GM12878 (cell line): Measurements from ENCODE around the gene SMCO4. TPM values are rescaled to one million over a fixed set of nuclear protein-coding genes. Genes with fewer than 3 reads are reported as not detected.

Experiments
- CREB1 ChIP-seq: IDR thresholded peaks from 2 replicates; pipeline ENCODE4 v1.6.1; 2012; ENCODE audit warnings: low read depth, mild to moderate bottlenecking, inconsistent platforms
- HDGF ChIP-seq: fragments of 450-650 bp; IDR thresholded peaks from 2 replicates; pipeline ENCODE4 v1.6.1; 2016; ENCODE audit warnings: antibody characterized with exemption
- MYB ChIP-seq: fragments of 150-350 bp; IDR thresholded peaks from 2 replicates; pipeline ENCODE4 v1.6.1; 2014; ENCODE audit warnings: mild to moderate bottlenecking, low read depth, low read length, borderline replicate concordance
- SIX5 ChIP-seq: IDR thresholded peaks from 2 replicates; pipeline ENCODE4 v1.6.1; 2011; ENCODE audit warnings: mild to moderate bottlenecking, low read depth, low read length, moderate library complexity; ENCODE audit not compliant: severe bottlenecking
- polyA plus RNA-seq, 11 experiments: library from polyadenylated mRNA; depleted of rRNA in 4 of 11; unstranded in 6 of 11; stranded (reverse) in 5 of 11; fragments of >200 nt; fragmentation: Nextera tagmentation in 4 of 11; fragmentation: Illumina TruSeq in 1 of 11; extraction: Ambion mirVana in 4 of 11; extraction: Trizol in 1 of 11; gene quantifications; 1 replicate in 1 of 11; 2 replicates in 10 of 11; pipeline versions ENCODE4 v1.2.1 to v1.2.3, GENCODE V29; 2011 to 2016; ENCODE audit warnings: inconsistent platforms in 2 of 11, missing spikeins in 2 of 11, low read depth in 1 of 11
- total RNA-seq, 4 experiments: library from RNA; depleted of rRNA in 3 of 4; stranded (reverse); fragments of >200 nt in 3 of 4; fragmentation: Illumina TruSeq in 1 of 4; extraction: Trizol in 1 of 4; gene quantifications; 2 replicates each; pipeline versions ENCODE4 v1.2.1 to v1.2.3, GENCODE V29; 2013 to 2021
- TF ChIP-seq, protein P1 (sequence below): fragments of 450-650 bp; IDR thresholded peaks from 2 replicates; pipeline ENCODE4 v1.6.1; 2017; ENCODE audit warnings: low read depth, mild to moderate bottlenecking, moderate library complexity
- TF ChIP-seq, protein P2 (sequence below): fragments of 450-650 bp; IDR thresholded peaks from 2 replicates; pipeline ENCODE4 v1.6.1; 2016; ENCODE audit warnings: mild to moderate bottlenecking
- TF ChIP-seq, protein P3 (sequence below): fragments of 450-650 bp; conservative IDR thresholded peaks from 2 replicates; pipeline ENCODE4 v1.6.1; 2017; ENCODE audit warnings: mild to moderate bottlenecking, moderate library complexity

SMCO4 gene
- total and polyA plus RNA-seq, 10 of the 15 experiments (the other 5 are each of a cell fraction or from before 2014, with no cell fraction given) = 3.6 to 59.9 (median 27.9) TPM

GRCh38 chr11:93492464-93493251 is 50.5 kb downstream of the SMCO4 start (continued):
- TF ChIP-seq SIX5 = no peak
- TF ChIP-seq, protein P1, sequence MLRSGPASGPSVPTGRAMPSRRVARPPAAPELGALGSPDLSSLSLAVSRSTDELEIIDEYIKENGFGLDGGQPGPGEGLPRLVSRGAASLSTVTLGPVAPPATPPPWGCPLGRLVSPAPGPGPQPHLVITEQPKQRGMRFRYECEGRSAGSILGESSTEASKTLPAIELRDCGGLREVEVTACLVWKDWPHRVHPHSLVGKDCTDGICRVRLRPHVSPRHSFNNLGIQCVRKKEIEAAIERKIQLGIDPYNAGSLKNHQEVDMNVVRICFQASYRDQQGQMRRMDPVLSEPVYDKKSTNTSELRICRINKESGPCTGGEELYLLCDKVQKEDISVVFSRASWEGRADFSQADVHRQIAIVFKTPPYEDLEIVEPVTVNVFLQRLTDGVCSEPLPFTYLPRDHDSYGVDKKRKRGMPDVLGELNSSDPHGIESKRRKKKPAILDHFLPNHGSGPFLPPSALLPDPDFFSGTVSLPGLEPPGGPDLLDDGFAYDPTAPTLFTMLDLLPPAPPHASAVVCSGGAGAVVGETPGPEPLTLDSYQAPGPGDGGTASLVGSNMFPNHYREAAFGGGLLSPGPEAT = no peak
- no peak for TF ChIP-seq CREB1
- TF ChIP-seq MYB = no peak
- TF ChIP-seq, protein P2, sequence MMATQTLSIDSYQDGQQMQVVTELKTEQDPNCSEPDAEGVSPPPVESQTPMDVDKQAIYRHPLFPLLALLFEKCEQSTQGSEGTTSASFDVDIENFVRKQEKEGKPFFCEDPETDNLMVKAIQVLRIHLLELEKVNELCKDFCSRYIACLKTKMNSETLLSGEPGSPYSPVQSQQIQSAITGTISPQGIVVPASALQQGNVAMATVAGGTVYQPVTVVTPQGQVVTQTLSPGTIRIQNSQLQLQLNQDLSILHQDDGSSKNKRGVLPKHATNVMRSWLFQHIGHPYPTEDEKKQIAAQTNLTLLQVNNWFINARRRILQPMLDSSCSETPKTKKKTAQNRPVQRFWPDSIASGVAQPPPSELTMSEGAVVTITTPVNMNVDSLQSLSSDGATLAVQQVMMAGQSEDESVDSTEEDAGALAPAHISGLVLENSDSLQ = no peak
- TF ChIP-seq HDGF = no peak
- TF ChIP-seq, protein P3, sequence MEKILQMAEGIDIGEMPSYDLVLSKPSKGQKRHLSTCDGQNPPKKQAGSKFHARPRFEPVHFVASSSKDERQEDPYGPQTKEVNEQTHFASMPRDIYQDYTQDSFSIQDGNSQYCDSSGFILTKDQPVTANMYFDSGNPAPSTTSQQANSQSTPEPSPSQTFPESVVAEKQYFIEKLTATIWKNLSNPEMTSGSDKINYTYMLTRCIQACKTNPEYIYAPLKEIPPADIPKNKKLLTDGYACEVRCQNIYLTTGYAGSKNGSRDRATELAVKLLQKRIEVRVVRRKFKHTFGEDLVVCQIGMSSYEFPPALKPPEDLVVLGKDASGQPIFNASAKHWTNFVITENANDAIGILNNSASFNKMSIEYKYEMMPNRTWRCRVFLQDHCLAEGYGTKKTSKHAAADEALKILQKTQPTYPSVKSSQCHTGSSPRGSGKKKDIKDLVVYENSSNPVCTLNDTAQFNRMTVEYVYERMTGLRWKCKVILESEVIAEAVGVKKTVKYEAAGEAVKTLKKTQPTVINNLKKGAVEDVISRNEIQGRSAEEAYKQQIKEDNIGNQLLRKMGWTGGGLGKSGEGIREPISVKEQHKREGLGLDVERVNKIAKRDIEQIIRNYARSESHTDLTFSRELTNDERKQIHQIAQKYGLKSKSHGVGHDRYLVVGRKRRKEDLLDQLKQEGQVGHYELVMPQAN = no peak
